Keratinocyte (primary cell): ENCODE data around the gene TDRD1. TPM values are rescaled to one million over a fixed set of nuclear protein-coding genes. Genes with fewer than 3 reads are reported as not detected.
A peak's percentile ranks its signal among the peaks of the same experiment; 100 is the strongest.
"Not testable (repeated sequence)": the region's sequence is repeated elsewhere in the genome, so short reads cannot be mapped to it uniquely, and the experiment has no call there.

Experiments used
- DNase-seq: peaks from one replicate; pipeline ENCODE4 v3.0.0-alpha.2; 2011; ENCODE audit warnings: low read depth, missing footprints, low spot score
- FAIRE-seq: peaks from 2 replicates; lab custom pipeline; 2011; peaks lifted over from hg19 to GRCh38; lab: Jason Lieb, UNC
- H2AFZ ChIP-seq: 2 replicates; pipeline ENCODE4 v1.6.0; 2012; ENCODE audit warnings: low read length, control low read depth, inconsistent platforms; ENCODE audit not compliant: control insufficient read depth
- H3K27ac ChIP-seq: 2 replicates; pipeline ENCODE4 v1.5.1; 2011; ENCODE audit warnings: low read length; ENCODE audit not compliant: control insufficient read depth, insufficient read depth
- H3K27me3 ChIP-seq: 3 replicates; pipeline ENCODE4 v1.6.0; 2011; ENCODE audit warnings: low read length; ENCODE audit not compliant: control insufficient read depth, insufficient read depth; ENCODE audit errors: extremely low read depth
- H3K36me3 ChIP-seq, 2 experiments: 2 replicates in 1 of 2; 3 replicates in 1 of 2; pipeline ENCODE4 v1.5.1; 2011; ENCODE audit warnings: low read length in 2 of 2, mild to moderate bottlenecking in 1 of 2; ENCODE audit not compliant: control insufficient read depth in 2 of 2, insufficient read depth in 2 of 2; ENCODE audit errors: extremely low read depth in 1 of 2
- H3K4me1 ChIP-seq: 3 replicates; pipeline ENCODE4 v1.5.1; 2011; ENCODE audit warnings: low read length; ENCODE audit not compliant: control insufficient read depth, insufficient read depth; ENCODE audit errors: extremely low read depth
- H3K4me2 ChIP-seq: 3 replicates; pipeline ENCODE4 v1.6.0; 2011; ENCODE audit warnings: low read depth, low read length; ENCODE audit not compliant: control insufficient read depth, insufficient read depth; ENCODE audit errors: extremely low read depth
- H3K4me3 ChIP-seq, 3 experiments: fragments of 200-600 bp in 1 of 3; sonication (generic) in 1 of 3; 2 replicates in 2 of 3; 3 replicates in 1 of 3; pipeline ENCODE4 v1.5.1; 2011 to 2016; ENCODE audit warnings: low read length in 3 of 3, mild to moderate bottlenecking in 3 of 3, control low read depth in 2 of 3, inconsistent platforms in 1 of 3, low read depth in 1 of 3, mixed read lengths in 1 of 3, mixed run types in 1 of 3, moderate library complexity in 1 of 3; ENCODE audit not compliant: control insufficient read depth in 2 of 3, insufficient read depth in 2 of 3; ENCODE audit errors: extremely low read depth in 1 of 3
- H3K79me2 ChIP-seq: 2 replicates; pipeline ENCODE4 v1.6.0; 2012; ENCODE audit warnings: low read length; ENCODE audit not compliant: control insufficient read depth, insufficient read depth
- H3K9ac ChIP-seq: 3 replicates; pipeline ENCODE4 v1.6.0; 2011; ENCODE audit warnings: low read length; ENCODE audit not compliant: control insufficient read depth, insufficient read depth; ENCODE audit errors: extremely low read depth
- H3K9me1 ChIP-seq: 3 replicates; pipeline ENCODE4 v1.6.0; 2011; ENCODE audit warnings: low read length; ENCODE audit not compliant: control insufficient read depth, insufficient read depth; ENCODE audit errors: extremely low read depth
- H3K9me3 ChIP-seq: 2 replicates; pipeline ENCODE4 v1.5.1; 2012; ENCODE audit warnings: low read depth, low read length; ENCODE audit not compliant: control insufficient read depth
- H4K20me1 ChIP-seq: 3 replicates; pipeline ENCODE4 v1.6.0; 2011; ENCODE audit warnings: low read length; ENCODE audit not compliant: control insufficient read depth, insufficient read depth; ENCODE audit errors: extremely low read depth
- CTCF ChIP-seq, 3 experiments: IDR thresholded peaks in 1 of 3; conservative IDR thresholded peaks in 1 of 3; optimal IDR thresholded peaks in 1 of 3; 2 replicates in 2 of 3; 3 replicates in 1 of 3; pipeline versions ENCODE3 to v1.5.1; 2011; ENCODE audit warnings: low read length in 3 of 3, mild to moderate bottlenecking in 3 of 3, moderate library complexity in 2 of 3, control low read depth in 1 of 3, inconsistent platforms in 1 of 3; ENCODE audit not compliant: insufficient read depth in 2 of 3; ENCODE audit errors: extremely low read depth in 1 of 3
- dilution Hi-C: fragments of 300-500 bp; cut with MboI; formaldehyde crosslinking; loops from one replicate; pipeline ENCODE4 v1.7.0; 2020; ENCODE audit warnings: low sequenced_read_pairs; ENCODE audit not compliant: extremely low pct_ligation_motif_present
- polyA plus RNA-seq, 5 experiments: library from polyadenylated mRNA; depleted of rRNA in 3 of 5; stranded (reverse) in 3 of 5; stranded (forward) in 1 of 5; unstranded in 1 of 5; fragments of >200 nt; gene quantifications; 1 replicate in 1 of 5; 2 replicates in 3 of 5; 3 replicates in 1 of 5; pipeline versions ENCODE4 v1.2.1 to v1.2.3, GENCODE V29; 2011 to 2012; ENCODE audit warnings: missing spikeins in 2 of 5, low read depth in 1 of 5, low replicate concordance in 1 of 5

Gene TDRD1
- polyA plus RNA-seq, 1 donor (not counting 4 experiments of a cell fraction or from before 2014, with no cell fraction given) = 0.56 TPM

GRCh38 chr10:114143160-114143559 lies 36.0 kb upstream of the TDRD1 start:
- no peak for TF ChIP-seq CTCF (optimal IDR thresholded peaks at IDR 0.05 in 1 of 3, IDR thresholded peaks at IDR 0.05 in 1 of 3, conservative IDR thresholded peaks at IDR 0.05 in 1 of 3; ENCODE audit: extremely low read depth in 1 of 3, insufficient read depth in 2 of 3, low read length in 3 of 3)
- H3K36me3 ChIP-seq = peaks cover 0 to 5% of the 10 kb centered on the region in 2 experiments
- no peak for FAIRE-seq

GRCh38 chr10:114149476-114149875 lies 29.7 kb upstream of the TDRD1 start:
- H3K9ac ChIP-seq, H3K36me3 ChIP-seq, H3K9me3 ChIP-seq, H3K79me2 ChIP-seq, FAIRE-seq, H2AFZ ChIP-seq, DNase-seq, H3K4me2 ChIP-seq, H4K20me1 ChIP-seq, H3K9me1 ChIP-seq, dilution Hi-C loops, H3K4me3 ChIP-seq, H3K27ac ChIP-seq, H3K27me3 ChIP-seq: not testable (repeated sequence)
- H3K4me1 ChIP-seq = peaks cover 19% of the 10 kb centered on the region

More at GRCh38 chr10:114143160-114143559, 36.0 kb upstream of the TDRD1 start:
- H3K9me1 ChIP-seq = no peaks in the 10 kb centered on the region
- H3K4me2 ChIP-seq = no peak overlapping the region
- no peak overlapping the region for H3K4me3 ChIP-seq
- H3K9ac ChIP-seq = no peak overlapping the region
- no peaks in the 10 kb centered on the region for H4K20me1 ChIP-seq
- no peaks in the 10 kb centered on the region for H3K27me3 ChIP-seq
- dilution Hi-C loops = no loop called here
- no peaks in the 10 kb centered on the region for H3K4me1 ChIP-seq
- no peak for DNase-seq
- H3K9me3 ChIP-seq = no peaks in the 10 kb centered on the region
- no peaks in the 10 kb centered on the region for H3K79me2 ChIP-seq
- no peak overlapping the region for H3K27ac ChIP-seq
- H2AFZ ChIP-seq = no peak overlapping the region

GRCh38 chr10:114151486-114151885 lies 27.7 kb upstream of the TDRD1 start:
- DNase-seq (peak; percentile 41), FAIRE-seq (peak; percentile 100)
- H2AFZ ChIP-seq = no peak overlapping the region
- H3K4me1 ChIP-seq = peaks cover 19% of the 10 kb centered on the region
- no peaks in the 10 kb centered on the region for H3K9me1 ChIP-seq
- H3K9me3 ChIP-seq = no peaks in the 10 kb centered on the region
- H3K36me3 ChIP-seq = peaks cover 0 to 2% of the 10 kb centered on the region in 2 experiments
- H3K4me2 ChIP-seq = peak overlapping the region; percentile 70
- peak overlapping the region; percentile 35 for H3K9ac ChIP-seq
- peak overlapping the region; percentile 71 for H3K27ac ChIP-seq
- TF ChIP-seq CTCF (optimal IDR thresholded peaks at IDR 0.05 in 1 of 3, IDR thresholded peaks at IDR 0.05 in 1 of 3, conservative IDR thresholded peaks at IDR 0.05 in 1 of 3; ENCODE audit: extremely low read depth in 1 of 3, insufficient read depth in 2 of 3, low read length in 3 of 3) = no peak
- H3K4me3 ChIP-seq = no peak overlapping the region
- dilution Hi-C loops = no loop called here
- H3K79me2 ChIP-seq = peaks cover 3% of the 10 kb centered on the region
- no peaks in the 10 kb centered on the region for H4K20me1 ChIP-seq
- no peaks in the 10 kb centered on the region for H3K27me3 ChIP-seq
